GM18498 (cell line): ENCODE measurements around the gene MYT1.
"Not testable (repeated sequence)": the region's sequence is repeated elsewhere in the genome, so short reads cannot be mapped to it uniquely, and the experiment has no call there.

Source experiments
- ATAC-seq: cut with Tn5 transposase; IDR thresholded peaks from one replicate; pipeline ENCODE4 v1.9.1; 2021; ENCODE audit warnings: mild to moderate bottlenecking, moderate library complexity; ENCODE audit not compliant: unreplicated experiment

The MYT1 gene

DNA sequence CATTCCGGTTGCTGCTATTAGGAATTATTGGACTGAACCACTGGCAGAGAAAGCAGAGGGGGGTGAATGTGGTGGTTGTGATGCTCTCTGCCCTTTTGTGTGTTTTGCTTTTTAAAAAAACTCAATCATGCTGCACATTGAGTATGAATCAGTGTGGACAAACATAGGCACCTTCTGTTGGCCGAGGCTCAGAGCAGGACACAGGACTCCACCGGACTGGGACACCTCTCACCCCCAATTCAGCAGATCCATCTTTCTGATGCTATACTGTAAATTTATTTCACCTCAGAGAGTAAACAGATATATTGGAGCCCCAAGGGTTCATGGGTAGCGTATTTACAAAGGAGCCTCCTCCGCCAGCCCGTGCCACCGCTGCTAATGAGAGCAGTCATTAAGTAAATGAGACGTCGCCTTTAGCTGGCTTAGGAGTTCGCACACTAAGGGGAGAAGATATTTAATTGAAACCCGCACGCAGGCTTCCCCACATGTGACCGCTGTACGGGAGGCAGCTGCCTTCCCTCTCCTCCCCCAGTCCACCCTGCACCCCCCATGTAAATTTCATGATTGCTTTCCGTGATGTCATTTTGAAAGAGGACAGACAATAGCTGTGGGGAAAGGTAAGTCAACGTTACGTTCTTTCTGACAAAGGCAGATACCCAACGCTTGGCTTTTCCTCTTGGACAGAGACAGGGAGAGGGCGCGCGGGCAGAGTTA, at the start of gene MYT1:
Gene MYT1 (plus strand): TSS at position 330 of the 714 bp plus-strand sequence. CDS start 34,410 bp downstream, outside the sequence.
- ATAC-seq: no peak

- no peak for ATAC-seq
These were observed 48.9 kb upstream of the MYT1 start for GRCh38 chr20:64115171-64115911.

- no peak for ATAC-seq
These were observed 48.2 kb upstream of the MYT1 start for GRCh38 chr20:64116016-64116415.

GRCh38 chr20:64116541-64117431, 47.5 kb upstream of the MYT1 start:
- ATAC-seq: no peak

DNA sequence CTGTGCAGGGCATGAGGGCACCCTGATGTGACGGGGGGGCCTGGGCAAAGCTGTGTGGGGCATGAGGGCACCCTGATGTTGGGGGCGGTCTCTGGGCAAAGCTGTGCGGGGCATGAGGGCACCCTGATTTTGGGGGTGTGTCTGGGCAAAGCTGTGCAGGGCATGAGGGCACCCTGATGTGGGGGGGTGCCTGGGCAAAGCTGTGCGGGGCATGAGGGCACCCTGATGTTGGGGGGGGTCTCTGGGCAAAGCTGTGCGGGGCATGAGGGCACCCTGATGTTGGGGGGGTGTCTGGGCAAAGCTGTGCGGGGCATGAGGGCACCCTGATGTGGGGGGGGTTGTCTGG, 46.8 kb upstream of the MYT1 start:
- not testable (repeated sequence) for ATAC-seq

GRCh38 chr20:64119301-64119680, 45.0 kb upstream of the MYT1 start:
- ATAC-seq: no peak

DNA sequence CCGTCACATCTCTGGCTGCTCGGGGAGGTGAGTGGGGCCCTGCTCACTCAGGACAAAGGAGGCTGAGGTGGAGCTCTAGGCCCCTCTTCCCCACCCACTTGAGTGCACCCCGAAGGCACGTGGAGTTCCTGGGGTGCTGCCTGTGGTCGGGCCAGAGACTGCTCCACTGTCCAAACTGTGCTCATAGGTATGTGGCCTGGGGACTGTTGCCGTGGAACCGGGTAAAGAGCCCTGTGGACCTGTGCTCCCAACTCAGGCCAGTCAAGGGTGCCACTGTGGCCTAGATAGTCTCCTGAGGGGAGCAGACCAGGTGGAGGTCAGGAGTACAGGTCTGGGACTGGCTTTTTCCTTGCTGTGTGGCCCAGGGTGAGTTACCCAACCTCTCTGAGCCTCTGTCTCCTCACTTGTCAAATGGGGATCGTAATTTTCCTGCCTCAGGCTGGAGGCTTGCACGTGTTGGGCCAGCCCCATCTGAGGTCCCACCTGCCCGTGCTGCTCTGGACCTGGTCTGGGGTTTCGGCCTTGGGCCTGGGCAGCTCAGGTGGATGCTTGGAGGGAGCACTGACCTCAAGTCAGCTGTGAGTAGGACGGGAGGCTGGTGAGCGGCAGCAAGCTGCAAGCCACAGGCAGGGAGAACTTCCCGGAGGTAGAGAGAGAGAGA, 44.4 kb upstream of the MYT1 start:
- no peak for ATAC-seq

DNA sequence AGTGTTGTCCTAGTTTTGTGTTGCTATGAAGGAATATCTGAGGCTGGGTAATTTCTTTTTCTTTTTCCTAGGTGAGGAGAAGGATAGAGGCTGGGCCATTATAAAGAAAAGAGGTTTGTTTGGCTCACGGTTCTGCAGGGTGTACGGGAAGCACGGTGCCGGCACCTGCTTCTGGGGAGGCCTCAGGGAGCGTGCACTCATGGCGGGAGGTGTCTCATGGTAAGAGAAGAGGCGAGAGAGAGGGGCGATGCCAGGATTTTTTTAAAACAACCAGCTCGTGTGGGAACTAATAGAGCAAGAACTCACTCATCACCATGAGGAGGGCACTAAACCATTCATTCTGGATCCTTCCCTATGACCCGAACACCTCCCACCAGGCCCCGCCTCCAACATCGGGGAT, 42.7 kb upstream of the MYT1 start:
- ATAC-seq: no peak

GRCh38 chr20:64122927-64123326, 41.3 kb upstream of the MYT1 start:
- ATAC-seq: not testable (repeated sequence)

DNA sequence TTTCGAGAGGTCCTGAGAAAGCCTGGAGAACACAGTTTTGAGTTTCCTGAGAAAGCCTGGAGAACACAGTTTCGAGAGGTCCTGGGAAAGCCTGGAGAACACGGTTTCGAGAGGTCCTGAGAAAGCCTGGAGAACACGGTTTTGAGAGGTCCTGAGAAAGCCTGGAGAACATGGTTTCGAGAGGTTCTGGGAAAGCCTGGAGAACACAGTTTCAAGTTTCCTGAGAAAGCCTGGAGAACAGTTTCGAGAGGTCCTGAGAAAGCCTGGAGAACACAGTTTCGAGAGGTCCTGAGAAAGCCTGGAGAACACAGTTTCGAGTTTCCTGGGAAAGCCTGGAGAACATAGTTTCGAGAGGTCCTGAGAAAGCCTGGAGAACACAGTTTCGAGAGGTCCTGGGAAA, 40.7 kb upstream of the MYT1 start:
- not testable (repeated sequence) for ATAC-seq

DNA sequence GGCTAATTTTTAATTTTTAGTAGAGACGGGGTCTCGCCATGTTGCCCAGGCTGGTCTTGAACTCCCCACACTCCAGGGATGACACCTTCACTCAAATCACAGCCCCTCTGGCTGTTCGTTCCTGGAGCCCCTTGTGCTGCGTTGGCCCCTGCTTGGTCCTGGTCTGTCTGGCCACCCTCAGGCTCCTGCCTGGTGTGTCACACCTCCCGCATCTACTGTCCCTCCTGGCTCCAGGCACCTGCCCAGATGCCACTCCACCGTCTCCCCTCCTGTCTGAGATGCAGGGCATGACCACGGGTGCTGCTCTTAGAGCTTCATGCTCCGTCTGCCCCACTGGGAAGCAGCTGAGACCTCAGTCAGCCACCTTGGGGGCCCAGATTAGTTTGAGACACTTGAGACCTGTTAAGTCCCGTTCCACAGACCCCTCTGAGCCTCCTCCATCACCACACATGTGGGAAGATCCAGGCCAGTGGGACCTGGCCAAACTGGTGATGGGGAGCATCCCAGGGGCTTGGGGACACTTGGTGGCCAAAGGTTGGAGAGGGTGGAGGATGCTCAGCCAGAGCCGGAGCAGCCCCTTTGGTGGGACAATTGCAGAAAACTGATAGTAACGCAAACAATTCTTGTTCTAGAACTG, 35.0 kb upstream of the MYT1 start:
- no peak for ATAC-seq

DNA sequence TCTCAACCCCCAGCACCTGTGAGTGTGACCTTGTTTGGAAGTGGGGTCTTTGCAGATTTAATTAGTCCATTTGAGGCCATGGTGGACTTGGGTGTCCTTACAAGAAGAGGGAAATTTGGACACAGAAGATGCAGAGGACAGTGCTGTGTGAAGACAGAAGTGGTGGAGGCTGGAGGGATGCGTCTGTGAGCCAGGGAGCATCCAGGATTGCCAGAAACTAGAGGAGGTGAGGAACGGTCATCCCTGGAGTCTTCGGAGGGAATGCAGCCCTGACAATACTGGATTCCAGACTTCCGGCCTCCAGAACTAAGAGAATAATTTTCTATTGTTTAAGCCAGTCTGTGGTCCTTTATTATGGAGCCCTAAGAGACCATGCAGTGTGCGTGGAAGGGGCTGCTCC, 34.0 kb upstream of the MYT1 start:
- ATAC-seq: no peak

DNA sequence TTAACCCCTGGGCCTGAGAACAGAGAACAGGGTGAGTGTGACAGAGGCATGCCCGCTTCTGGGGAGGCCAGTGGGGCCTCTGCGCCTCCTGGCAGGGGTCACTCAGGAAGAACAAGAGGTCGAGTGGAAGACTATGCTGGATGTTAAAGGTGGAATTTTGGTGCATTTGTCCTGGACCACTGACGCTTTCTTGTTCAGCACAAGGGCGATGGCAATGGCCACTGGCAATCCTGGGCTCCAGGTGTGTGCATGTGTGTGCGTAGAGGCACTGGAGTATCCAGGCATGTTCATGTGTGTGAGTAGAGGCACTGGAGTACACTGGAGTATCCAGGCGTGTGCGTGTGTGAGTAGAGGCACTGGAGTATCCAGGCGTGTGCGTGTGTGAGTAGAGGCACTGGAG, 33.4 kb upstream of the MYT1 start:
- no peak for ATAC-seq

GRCh38 chr20:64131406-64131805, 32.8 kb upstream of the MYT1 start:
- ATAC-seq: no peak

DNA sequence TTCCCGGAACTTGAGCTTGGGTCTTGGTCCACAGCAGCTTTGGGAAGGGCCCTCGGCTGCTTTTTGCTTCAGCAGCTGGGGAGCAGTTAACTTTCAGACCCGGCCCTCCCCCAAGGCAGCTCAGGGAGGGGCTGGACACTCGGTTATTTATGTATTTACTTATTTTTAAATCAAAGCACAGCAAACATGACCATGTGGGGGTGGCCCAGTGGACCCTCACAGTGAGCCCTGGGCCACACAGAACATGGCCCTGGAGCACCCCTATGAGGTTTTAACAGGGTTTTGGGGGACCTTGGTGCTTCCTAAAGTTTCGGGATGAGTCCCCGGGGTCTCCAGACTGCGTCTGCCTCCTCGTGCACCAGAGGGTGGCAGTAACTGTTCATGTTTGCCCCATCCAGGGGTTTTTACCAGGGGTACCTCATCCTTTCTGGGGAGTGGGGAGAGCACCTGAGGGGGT, 30.3 kb upstream of the MYT1 start:
- ATAC-seq: no peak

DNA sequence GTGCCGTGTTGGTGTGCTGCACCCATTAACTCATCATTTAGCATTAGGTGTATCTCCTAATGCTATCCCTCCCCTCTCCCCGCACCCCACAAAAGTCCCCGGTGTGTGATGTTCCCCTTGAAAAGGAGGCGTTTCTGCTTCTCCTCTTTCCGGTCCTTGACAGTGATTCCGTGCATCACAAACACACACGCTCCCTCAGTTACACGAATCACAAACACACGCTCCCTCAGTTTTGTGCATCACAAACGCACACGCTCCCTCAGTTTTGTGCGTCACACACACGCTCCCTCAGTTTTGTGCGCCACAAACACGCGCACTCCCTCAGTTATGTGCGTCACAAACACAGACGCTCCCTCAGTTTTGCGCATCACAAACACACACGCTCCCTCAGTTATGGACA, 29.5 kb upstream of the MYT1 start:
- not testable (repeated sequence) for ATAC-seq

- no peak for ATAC-seq
These were observed 28.1 kb upstream of the MYT1 start for GRCh38 chr20:64136004-64136710.

- no peak for ATAC-seq
These were observed 26.6 kb upstream of the MYT1 start for GRCh38 chr20:64137598-64138031.

- no peak for ATAC-seq
These were observed 25.9 kb upstream of the MYT1 start for GRCh38 chr20:64138276-64138815.
